ENCODE data around the gene TASOR.
"Not testable (repeated sequence)": the region's sequence is repeated elsewhere in the genome, so short reads cannot be mapped to it uniquely, and the experiment has no call there.

TASOR gene, protein sequence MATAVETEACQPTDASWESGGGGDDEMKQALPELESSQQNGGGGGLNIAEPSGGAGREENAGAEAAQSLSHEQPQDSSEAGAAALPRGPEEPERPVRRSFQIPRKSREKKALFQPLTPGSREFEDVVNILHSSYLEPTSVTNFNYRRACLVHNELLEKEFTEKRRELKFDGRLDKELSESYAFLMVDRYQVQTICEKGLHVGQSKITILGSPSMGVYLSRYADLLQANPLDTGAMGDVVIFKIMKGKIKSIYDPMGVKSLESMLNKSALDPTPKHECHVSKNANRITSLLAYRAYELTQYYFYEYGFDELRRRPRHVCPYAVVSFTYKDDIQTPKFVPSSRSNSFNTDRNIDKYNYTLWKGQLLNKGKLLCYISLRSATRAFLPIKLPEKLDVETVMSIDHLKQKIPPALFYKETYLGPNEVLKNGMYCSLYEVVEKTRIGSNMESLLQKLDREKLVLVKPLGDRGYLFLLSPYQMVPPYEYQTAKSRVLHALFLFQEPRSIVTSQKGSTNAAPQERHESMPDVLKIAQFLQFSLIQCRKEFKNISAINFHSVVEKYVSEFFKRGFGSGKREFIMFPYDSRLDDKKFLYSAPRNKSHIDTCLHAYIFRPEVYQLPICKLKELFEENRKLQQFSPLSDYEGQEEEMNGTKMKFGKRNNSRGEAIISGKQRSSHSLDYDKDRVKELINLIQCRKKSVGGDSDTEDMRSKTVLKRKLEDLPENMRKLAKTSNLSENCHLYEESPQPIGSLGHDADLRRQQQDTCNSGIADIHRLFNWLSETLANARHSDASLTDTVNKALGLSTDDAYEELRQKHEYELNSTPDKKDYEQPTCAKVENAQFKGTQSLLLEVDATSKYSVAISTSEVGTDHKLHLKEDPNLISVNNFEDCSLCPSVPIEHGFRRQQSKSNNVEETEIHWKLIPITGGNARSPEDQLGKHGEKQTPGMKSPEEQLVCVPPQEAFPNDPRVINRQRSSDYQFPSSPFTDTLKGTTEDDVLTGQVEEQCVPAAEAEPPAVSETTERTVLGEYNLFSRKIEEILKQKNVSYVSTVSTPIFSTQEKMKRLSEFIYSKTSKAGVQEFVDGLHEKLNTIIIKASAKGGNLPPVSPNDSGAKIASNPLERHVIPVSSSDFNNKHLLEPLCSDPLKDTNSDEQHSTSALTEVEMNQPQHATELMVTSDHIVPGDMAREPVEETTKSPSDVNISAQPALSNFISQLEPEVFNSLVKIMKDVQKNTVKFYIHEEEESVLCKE (N-terminal part only)

DNA sequence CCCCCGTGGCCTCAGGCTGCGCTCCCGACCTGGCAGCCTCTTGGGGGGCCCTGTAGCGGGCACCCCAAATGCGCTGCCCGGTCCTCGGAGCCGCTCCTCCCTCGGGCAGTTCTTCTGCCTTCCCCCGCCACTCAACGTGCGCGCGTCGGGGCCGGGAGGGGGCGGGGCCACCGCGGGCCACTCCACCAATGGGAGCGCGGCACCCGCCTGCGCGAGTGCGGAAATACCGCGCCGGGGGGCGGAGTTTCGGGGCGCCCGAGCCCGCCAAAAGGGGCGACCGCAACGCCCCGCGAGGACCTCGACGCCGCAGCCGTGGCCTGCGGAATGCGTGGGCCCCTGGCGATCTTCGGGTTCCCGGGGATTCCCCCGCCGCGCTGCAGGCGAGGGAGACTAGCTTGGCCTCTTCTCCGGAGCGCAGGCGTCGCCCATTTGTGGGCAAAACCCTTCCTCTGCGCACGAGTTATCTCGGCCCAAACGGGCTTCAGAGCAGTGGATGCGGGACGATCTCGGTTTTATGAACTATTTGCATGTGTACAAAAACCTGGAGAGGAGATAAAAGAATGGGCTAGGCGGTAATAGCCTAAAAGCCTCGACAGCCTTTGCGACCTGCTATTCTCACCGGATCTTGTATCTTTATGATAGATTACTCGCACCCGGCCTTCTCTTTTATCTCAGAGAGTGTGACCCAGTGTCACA is at the start of gene TASOR:
Gene TASOR (minus strand): TSS at position 144 of the 696 bp plus-strand sequence. CDS start 259 bp downstream, outside the sequence.
- DNase-seq, result no peak

DNA sequence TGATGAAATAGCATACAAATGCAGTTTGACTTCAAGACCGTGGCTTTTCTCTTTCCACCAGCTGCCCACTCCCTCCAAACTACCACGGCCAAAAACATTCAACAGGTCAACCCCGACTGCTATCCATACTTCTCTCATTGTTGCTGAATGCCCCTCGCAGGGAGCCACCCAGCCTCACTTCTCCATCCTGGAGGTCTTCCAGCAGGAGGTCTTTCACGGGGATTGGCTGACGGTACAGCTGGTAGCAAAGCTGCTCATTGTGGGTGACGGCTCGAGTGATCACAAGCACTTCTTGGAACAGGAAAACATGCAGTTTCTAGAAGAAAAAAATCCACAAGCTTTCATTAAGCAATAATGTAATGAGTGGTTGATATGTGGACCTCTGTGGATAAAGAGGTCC is 49.0 kb upstream of the TASOR start:
- DNase-seq, result no peak

DNA sequence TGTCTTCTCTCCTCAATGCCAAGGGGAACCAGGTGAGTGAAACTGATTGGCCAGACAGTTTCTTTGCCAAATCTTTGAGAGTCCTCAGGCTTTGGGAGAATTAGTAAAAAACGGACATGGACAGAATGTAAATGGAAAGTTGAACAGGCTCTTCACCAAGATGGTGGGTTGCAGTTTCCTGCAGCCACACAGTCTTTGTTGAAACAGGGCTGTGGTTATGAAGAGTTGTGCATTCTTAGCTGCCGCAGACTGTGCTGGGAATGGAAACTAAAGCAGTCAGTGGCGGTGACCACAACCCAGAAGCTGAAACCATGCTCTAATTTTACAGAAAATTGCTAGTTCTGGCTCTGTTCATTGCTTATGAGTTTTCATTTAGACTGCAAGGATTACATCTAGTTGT is 42.1 kb upstream of the TASOR start:
- no peak for DNase-seq

DNA sequence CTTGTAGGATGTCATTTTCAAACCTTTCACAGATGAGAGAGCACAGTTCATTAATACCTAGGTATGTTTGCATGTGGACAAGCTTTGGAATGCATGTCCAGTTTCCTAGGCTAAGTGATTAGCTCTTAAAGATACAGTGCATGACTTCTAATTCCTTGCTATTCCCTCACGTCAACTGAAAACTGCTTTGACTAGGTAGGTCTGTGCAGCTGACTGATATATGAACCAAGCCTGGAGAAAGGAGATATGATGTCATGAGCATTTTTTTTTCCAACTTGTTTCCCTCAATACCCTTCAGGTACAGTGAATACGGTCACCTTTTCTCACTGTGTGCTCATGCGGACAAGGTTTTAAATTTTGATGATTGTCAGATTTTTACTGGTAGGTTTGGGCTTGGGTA is 41.6 kb upstream of the TASOR start:
- DNase-seq, result peak; percentile 47

DNA sequence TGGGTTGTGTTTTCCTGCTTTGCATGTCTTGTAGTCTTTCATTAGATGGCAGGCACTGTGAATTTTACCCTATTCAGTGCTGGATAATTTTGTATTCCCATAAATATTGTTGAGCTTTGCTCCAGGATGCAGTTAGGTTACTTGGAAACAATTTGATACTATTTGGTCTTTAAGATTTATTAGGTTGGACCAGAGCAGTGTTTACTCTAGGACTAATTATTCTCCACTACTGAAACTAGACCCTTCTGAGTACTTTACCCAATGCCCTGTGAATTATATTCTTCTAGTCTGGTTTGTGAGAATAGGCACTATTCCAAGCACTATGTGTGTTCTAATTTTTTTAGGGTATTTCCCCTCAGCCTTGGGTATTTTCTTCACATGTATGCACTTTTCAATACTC is 37.8 kb upstream of the TASOR start:
- no peak for DNase-seq

DNA sequence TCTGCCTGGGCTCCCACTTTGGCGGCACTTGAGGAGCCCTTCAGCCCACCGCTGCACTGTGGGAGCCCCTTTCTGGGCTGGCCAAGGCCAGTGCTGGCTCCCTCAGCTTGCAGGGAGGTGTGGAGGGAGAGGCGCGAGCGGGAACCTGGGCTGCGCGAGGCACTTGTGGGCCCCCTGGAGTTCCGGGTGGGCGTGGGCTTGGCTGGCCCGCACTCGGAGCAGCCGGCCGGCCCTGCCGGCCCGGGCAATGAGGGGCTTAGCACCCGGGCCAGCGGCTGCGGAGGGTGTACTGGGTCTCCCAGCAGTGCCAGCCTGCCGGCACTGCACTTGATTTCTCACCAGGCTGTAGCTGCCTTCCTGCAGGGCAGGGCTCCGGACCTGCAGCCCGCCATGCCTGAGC is 35.7 kb upstream of the TASOR start:
- DNase-seq, result not testable (repeated sequence)

DNA sequence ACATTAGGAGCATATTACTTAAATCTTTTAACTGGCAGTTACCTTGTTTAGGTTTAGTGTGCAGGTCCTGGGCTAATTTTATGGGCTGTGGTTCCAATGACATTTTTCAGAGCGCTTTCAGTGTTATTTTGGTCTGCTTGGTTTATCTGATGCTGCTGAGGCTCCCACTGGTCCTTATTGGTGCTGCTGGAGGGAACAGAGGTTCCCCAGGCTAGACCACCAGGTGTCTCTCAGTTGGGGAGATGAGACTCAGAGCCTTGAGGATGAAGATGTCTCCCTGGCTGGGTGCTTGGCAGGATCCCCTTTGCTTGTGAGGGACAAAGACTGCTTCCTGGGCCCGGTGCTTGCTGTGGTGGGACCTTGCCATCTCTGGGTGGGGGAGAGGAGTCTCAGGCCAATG is 28.3 kb upstream of the TASOR start:
- no peak for DNase-seq

DNA sequence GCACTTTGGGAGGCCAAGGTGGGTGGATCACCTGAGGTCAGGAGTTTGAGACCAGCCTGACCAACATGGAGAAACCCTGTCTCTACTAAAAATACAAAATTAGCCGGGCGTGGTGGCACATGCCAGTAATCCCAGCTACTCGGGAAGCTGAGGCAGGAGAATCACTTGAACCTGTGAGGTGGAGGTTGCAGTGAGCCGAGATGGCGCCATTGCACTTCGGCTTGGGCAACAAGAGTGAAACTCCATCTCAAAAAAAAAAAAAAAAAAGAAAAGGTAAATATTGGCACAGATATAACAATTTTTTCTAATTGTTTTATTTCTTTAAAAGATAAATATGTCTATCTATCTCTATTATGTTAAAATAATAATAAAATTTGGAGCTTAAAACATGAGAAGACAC is 24.3 kb upstream of the TASOR start:
- DNase-seq, result not testable (repeated sequence)

DNA sequence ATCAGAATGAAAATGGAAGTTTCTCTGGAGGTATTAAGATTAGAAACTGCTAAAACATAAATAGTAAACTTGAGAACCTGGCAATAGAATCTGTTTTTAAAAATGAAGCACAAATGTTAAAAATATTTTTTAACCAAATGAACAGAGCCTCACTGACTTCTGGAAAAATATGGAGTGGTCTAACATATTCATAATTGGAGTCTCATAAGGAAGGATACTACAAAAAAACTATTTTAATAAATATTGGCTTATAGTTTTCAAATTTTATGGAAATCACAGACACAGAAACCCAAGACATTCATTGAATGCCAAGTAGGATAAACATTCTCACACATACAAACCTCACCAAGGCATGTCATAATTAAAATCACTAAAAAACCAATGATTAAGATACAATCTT is 23.6 kb upstream of the TASOR start:
- no peak for DNase-seq

DNA sequence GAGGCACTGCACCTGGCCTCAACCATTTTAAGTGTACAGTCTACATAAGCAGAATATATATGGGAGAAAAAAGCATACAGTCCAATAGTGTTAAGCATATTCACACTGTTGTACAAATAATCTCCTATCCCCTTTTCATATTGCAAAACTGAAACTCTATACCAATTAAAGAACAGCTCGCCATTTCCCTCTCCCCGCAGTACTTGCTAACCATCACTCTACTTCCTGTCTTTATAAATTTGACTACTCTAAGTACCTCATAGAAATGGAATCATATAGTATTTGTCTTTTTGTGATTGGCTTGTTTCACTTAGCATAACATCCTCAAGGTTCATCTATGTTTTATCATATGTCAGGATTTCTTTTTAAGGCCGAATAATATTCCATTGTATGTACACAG is 21.6 kb upstream of the TASOR start:
- DNase-seq, result no peak

DNA sequence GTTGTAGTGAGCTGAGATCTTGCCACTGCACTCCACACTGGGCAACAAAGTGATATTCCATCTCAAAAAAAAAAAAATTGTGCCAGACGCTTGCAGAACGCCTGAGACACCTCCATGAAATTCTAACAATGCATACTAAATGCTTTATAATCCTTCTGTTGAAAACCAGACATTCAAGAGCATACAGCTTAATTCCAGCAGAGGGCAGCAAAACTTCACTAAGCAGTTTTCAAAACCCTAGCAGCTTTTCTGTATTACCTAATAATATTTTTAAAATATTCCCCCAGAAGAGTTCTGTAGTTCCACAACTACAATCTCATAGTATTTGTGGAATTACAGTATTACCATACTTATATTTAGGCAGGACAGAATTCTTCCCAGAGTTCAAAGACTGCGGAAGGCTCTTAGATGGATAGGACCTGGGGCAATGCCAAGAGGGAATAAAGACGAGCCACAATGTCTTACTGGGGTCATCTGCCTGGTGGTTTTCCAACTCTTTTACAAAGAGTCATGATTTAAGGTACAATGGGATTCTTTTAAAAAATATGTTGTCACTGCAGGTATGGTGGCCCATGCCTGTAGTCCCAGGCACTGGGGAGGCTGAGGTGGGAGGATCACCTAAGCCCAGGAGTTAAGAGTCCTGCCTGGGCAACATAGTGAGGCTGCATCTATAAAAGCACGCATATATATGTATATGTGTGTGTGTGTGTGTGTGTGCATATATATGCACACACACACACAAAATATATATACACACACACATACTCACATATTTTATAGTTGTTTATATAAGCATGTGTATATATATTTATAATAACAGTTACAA is 19.6 kb upstream of the TASOR start:
- DNase-seq, result peak; percentile 33

DNA sequence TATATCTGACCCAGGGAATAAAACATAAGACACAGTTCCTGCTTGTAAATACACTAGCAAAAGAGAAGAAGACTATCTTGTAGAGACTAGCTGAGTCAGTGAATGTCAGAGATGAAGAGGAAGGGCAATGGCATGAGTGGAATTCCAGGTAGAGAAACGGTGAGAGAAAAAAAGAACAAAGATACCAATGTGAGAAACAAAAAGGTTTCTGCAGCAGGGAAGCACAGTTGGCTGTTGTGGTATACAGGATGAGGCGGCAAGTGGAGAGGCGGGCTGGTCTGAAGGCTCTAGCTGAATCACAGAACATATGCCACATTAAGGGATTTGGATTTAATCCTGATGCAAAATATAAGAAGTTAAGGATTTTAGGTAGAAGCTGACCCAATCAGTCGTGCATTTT is 17.1 kb upstream of the TASOR start:
- no peak for DNase-seq

DNA sequence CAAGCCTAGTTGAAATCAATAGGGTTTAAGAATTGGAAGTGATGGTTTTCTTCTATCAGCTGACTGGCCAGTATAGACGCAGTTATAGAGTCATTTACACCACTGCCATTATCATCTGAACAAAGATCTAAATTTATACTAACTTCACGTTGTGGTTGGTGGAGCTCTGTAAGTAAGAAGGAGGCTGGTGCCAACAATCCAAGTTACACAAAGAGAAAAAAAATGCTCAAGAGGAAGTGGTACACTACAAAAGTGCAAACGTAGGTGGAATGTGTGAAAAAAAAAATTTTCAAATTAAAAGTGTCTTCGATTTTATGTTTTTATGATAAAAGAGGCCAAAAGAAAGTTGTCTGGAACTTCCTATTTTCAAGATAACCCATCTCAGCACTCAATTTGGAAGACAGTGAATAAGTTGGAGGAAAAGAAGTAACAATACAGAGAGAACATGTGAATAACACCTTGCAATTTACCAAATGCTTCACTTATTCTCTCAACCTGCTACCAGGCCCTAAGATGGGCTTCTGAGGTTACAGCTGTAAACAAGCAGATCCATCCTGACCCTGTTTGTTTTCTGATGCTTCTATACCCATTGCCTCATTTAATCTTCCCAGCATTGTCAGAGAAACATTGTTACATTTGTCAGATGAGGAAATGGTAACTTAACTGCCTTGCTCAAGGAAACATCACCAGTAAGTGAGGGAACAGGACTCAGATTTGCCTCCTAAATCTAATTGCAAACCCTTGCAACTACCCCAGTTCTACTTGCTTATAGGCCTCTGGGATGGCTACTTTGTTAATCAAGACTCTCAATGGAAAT is 12.0 kb upstream of the TASOR start:
- no peak for DNase-seq

DNA sequence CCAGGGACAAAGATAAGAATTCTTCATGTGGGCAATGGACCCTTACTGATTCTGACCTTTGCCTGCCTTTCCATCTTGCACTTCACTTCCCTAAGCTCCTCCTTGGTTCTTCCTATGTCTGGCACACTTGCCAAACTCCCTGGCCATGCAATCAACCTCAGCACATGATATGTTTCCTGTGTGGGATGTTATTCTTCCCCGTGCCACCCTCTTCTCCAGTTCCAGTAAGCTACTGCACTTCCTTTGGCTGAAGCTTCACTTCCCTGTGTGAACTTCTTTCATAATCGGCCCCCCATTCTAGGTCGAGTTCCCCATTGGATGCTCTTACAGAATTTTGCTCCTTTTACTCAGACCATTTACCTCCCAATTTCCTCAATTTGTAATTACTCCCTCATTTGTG is 10.7 kb upstream of the TASOR start:
- no peak for DNase-seq

DNA sequence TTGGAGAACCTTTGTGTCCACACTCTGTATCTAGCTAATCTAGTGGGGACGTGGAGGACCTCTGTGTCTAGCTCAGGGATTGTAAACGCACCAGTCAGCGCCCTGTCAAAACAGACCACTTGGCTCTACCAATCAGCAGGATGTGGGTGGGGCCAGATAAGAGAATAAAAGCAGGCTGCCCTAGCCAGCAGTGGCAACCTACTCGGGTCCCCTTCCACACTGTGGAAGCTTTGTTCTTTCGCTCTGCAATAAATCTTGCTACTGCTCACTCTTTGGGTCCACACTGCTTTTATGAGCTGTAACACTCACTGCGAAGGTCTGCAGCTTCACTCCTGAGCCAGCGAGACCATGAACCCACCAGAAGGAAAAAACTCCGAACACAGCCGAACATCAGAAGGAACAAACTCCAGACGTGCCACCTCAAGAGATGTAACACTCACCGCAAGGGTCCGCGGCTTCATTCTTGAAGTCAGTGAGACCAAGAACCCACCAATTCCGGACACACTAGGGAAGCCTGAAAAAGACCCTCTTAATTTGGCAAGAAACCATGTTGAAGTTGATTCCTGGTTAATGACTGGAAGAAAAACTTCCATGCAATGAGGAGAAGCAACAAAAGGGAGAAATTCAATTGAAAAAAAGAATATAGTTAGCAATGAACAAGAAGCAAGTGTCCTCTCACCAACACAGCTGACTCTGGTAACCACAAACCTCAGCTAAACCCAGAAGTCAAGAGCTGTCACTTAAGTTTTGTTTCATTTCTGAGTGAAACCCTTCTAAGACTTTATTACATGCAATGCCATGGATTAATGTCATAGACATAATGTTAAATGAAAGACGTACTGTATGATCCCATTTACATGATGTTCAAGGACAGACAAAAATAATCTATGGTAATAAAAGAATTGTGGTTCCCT is 9.7 kb upstream of the TASOR start:
- not testable (repeated sequence) for DNase-seq

DNA sequence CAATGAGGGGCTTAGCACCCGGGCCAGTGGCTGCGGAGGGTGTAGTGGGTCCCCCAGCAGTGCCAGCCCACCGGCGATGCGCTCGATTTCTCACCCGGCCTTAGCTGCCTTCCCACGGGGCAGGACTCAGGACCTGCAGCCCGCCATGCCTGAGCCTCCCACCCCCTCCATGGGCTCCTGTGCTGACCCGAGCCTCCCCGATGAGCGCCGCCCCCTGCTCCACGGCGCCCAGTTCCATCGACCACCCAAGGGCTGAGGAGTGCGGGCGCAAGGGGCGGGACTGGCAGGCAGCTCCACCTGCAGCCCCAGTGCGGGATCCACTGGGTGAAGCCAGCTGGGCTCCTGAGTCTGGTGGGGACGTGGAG is 8.9 kb upstream of the TASOR start:
- DNase-seq, result not testable (repeated sequence)

DNA sequence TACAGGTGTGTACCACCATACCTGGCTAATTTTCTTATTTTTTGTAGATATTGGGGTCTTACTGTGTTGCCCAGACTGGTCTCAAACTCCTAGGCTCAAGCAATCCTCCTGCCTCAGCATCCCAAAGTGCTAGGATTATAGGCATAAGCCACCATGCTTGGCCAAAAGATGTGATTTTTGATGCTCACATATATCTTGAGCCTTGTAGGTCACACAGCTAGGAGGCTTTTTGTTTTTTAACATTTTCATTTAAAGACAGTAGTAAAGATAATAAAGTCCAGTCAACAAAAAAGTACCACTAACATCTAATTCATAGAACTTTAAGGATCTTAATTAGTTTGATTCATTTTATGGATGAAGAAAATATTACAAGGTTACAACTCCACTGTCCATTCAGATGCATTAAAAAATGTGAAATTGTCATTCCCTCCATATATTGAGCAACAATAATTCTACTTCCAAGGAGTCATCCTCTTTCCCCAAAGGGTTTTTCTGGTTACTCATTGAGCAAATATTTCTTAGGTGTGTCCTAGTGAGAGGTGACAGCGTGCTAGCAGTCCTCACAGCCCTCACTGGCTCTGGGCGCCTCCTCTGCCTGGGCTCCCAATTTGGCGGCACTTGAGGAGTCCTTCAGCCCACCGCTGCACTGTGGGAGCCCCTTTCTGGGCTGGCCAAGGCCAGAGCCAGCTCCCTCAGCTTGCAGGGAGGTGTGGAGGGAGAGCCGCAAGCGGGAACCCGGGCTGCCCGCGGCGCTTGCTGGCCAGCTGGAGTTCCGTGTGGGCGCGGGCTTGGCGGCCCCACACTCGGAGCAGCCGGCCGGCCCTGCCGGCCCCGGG is 8.3 kb upstream of the TASOR start:
- no peak for DNase-seq

DNA sequence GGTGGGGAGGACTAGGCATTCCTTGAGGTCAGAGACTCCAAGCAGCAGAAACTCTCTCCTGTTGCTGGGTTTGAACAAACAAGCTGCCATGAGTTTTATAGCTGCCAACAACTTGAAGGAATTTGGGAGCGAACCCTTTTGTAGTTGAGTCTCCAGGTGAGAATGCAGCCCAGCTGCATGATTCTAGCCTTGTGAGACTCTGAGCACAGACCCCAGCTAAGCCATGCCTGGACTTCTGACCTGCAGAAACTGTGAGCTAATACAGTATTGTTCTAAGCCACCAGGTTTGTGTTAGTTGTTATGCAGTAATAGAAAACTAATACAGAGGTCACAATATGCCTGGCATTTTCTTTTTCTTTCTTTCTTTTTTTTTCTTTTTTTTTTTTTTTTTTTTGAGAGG is 6.2 kb upstream of the TASOR start:
- DNase-seq, result no peak

DNA sequence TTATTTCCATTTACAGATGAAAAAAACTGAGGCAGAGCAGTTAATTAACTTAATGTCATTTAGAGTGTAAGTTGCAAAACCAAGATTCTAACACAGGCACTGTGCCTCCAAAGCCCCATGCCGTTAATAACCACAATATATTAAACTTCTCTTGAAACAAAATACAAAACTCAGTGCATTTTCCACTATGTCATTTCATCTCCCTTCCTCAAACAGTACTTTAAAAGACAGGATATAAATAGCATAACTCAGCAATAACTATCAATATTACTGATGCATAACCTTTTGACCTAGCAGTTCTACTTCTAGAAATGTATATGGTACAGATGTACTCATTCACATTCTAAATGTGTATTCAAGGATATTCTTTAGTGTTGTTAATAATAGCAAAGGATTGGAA is 5.1 kb upstream of the TASOR start:
- DNase-seq, result no peak
